Stimulated activated CD8-positive, alpha-beta memory T cell treated with anti-CD3 and anti-CD28 coated beads, Interleukin-4, amount 100 ng/mL, for 4 hours (primary cell): ENCODE data around the gene PLLP.

Experiments used
- DNase-seq, 2 donors: peaks; one replicate each; pipeline ENCODE4 v3.0.0-alpha.2; 2020; ENCODE audit warnings: low read depth in 2 of 2, low spot score in 1 of 2

The PLLP gene

DNA sequence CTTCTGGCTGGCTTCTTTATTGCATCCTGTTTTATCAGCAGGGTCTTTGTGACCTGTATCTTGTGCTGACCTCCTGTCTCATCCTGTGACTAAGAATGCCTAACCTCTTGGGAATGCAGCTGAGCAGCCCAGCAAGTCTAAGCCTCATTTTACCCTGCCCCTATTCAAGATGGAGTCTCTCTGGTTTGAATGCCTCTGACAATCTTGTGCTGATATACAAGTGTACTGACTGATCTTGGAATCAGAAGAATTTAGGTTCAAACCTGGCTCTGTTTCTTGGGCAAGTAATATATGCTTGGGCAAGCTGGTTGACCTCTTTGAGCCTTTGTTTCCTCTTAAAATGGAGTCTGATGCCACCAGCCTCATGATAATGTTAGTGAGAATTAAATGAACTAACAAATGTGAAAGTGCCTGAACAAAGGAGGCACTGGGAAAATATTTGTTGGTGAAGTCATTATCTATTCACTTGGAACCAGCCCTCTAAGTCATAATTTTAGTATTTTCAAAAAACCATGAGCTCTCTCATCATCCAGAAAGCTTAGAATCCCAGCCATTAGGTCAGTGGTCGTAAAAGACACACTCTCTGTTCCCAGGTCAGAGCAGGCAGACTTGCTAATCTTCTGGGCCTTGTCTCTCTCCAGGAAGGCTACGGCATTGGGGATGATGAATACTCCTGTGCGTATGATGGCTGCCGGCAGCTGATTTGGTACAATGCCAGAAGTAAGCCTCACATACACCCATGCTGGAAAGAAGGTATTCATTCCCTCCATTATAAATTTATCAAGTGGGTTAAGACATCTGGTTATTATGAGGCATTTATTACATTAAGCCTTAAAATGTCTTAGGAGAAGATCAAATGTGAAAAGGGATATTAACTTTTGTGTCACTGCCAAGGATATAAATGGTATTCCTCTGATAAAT, 57.5 kb downstream of the PLLP start:
- DNase-seq, result no peak

DNA sequence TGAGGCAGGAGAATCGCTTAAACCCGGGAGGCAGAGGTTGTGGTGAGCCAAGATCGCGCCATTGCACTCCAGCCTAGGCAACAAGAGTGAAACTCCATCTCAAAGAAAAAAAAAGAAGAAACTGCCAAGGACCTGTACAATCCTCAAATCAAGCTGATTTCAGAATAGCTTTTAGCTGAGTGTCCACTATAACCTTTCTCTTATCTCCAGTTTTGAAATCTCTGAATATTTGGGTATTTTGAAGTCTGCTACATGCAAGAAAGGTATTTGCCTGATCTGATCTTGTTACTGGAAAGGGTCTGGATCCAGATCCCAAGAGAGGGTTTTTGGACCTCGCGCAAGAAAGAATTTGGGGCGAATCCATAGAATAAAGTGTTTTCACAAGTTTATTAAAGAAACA, 58.5 kb downstream of the PLLP start:
- no peak for DNase-seq

DNA sequence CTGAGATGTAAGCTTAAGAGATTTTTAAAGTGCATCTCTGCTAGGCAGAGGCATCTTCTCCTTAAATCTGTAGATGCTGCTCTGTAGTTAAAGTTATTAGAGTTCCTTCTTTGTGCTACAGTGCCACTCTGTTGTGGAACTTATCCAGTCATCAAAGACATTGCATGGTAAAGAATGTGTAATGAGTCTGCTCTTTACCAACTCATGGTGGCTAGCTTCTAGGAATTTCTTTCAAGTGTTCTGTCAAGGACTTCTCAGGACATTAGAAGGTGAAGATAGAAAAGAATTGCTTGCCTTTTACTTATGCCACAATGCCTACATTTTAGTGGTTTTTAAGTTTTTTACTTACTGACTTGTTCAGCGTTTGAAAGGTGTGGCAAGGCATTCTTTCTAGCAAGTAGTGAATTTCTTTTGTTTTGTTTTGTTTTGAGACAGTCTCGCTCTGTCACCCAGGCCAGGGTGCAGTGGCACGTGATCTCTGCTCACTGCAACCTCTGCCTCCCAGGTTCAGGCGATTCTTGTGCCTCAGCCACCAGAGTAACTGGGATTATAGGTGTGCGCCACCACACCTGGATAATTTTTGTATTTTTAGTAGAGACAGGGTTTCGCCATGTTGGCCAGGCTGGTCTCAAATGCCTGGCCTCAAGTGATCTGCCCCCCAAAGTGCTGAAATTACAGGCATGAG, 59.7 kb downstream of the PLLP start:
- DNase-seq, result no peak

DNA sequence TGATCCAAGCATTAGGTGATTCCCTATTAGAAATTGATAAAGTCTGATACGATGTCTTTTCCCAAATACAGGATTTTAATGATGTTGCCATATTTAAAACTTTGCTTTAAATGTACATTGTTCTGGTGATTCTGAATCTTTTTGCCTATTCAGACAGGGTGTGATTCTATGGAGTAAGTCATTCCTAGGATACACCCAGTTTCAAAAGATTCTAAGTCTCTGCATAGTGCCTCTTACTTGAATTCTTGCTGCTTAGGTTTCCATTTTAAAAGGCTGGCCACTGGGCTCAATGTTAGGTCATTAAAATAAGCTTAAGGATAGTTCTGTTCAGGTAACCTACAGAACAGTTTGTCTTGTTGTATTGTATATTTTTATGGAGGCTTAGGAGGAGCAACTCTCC, 61.4 kb downstream of the PLLP start:
- no peak for DNase-seq

DNA sequence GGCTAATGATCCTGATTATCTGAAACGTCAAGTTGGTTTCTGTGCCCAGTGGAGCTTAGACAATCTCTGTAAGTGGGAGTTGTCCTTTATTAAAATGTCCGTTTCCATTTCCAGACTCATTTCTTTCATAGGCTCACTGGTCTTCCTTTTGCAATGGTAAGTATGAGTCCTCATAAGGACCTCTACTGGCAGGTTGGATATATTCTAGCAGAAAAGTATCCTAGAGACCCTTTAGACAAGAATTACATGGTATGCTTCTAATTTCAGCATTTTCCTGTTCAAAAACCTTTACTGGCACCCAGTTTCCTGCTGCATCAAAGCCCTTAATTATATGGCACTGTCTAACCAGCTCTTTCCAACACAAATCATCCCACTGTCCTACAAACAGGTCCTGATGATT, 67.5 kb downstream of the PLLP start:
- DNase-seq, result no peak

DNA sequence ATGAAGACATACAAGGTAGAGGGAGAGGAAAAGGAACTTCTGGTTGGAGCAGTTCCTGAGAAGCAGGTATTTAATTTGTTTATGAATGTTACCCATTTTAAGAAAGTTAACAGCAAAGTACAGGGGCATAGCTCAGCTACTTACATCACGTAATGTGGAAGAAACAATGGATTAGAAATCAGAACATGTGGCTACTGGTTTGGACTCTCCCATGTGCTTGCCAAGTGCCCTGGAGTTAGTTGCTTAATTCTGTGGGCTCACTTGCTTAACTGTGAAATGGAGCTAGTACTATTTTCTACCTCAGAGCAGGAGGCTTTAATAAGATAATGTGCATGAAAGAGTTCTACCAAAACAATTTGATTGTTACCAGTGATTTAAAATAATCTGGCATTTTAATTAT, 71.0 kb downstream of the PLLP start:
- no peak for DNase-seq

DNA sequence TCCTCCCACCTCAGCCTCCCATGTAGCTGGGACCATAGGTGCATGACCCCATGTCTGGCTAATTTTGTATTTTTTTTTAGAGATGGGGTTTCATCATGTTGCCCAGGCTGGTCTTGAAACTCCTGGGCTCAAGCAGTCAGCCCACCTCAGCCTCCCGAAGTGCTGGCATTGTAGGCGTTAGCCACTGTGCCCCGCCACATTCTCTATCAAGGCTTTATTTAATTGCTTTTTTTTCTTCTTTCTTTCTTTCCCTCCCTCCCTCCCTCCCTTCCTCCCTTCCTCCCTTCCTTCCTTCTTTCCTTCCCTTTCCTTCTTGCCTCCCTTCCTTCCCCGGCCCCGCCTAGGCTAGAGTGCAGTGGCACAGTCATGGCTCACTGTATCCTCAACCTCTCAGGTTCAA, 74.7 kb downstream of the PLLP start:
- DNase-seq, result no peak

DNA sequence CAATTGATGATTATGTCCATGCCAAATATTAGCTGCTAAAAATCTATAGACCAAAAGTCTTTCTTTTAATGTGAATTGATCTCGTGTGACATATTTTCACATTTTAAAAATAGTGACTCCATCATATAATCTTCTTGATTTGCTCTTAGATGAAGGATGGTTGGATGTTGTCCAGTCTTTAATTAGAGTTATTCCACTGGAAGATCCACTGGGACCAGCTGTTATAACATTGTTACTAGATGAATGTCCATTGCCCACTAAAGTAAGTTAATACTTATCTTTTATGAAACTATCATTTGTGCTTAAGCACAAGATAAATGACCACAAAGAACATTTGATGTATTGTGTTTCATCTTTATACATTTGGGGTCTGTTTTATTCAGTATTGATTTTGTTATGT, 75.5 kb downstream of the PLLP start:
- DNase-seq, result no peak
